ENCODE results near the gene MTPN. TPM values are rescaled to one million over a fixed set of nuclear protein-coding genes. Genes with fewer than 3 reads are reported as not detected.

MTPN gene
- polyA plus RNA-seq, 1 experiment = 99.4 TPM

Small RNAs within 50 kb of the gene (small RNA-seq; reads per million reads assigned to genes)
- gene RNU6-223P (ENCODE audit: insufficient read length, low read depth, low replicate concordance) = not detected

Other genes starting within 250 kb of the MTPN start
- 0.04 TPM in 2 replicates for gene SLC13A4, start 249.2 kb downstream of the MTPN start, polyA plus RNA-seq (2011; rRNA removed)
- gene FAM180A, start 228.5 kb downstream of the MTPN start, polyA plus RNA-seq (2011; rRNA removed) = 2.0 and 2.1 TPM in 2 replicates

Data from BJ (cell line).